HG02884 (cell line): Measurements from ENCODE around the gene CLIC3.
"Not testable (repeated sequence)": the region's sequence is repeated elsewhere in the genome, so short reads cannot be mapped to it uniquely, and the experiment has no call there.

Experiments used
- ATAC-seq: cut with Tn5 transposase; IDR thresholded peaks from one replicate; pipeline ENCODE4 v1.9.1; 2021; ENCODE audit warnings: mild to moderate bottlenecking, moderate library complexity; ENCODE audit not compliant: unreplicated experiment

The CLIC3 gene

GRCh38 chr9:136996361-136997292 is at the start of gene CLIC3:
CLIC3 (minus strand) TSS chr9:136996568; CDS start chr9:136996543, 25 bp downstream.
- no peak for ATAC-seq

- no peak for ATAC-seq
These were observed 49.1 kb upstream of the CLIC3 start for GRCh38 chr9:137045294-137046087.

GRCh38 chr9:137044502-137045177 is 48.3 kb upstream of the CLIC3 start:
- no peak for ATAC-seq

- ATAC-seq, result no peak
These were observed 47.7 kb upstream of the CLIC3 start for GRCh38 chr9:137044037-137044436.

- ATAC-seq, result no peak
These were observed 46.7 kb upstream of the CLIC3 start for GRCh38 chr9:137042751-137043727.

- no peak for ATAC-seq
These were observed 44.8 kb upstream of the CLIC3 start for GRCh38 chr9:137041124-137041523.

GRCh38 chr9:137040568-137040967 is 44.2 kb upstream of the CLIC3 start:
- ATAC-seq, result no peak

- no peak for ATAC-seq
These were observed 43.4 kb upstream of the CLIC3 start for GRCh38 chr9:137039611-137040366.

- ATAC-seq, result no peak
These were observed 42.5 kb upstream of the CLIC3 start for GRCh38 chr9:137038916-137039315.

- no peak for ATAC-seq
These were observed 41.1 kb upstream of the CLIC3 start for GRCh38 chr9:137037483-137037882.

GRCh38 chr9:137037035-137037434 is 40.7 kb upstream of the CLIC3 start:
- no peak for ATAC-seq

- no peak for ATAC-seq
These were observed 39.6 kb upstream of the CLIC3 start for GRCh38 chr9:137035937-137036336.

GRCh38 chr9:137035507-137035834 is 39.1 kb upstream of the CLIC3 start:
- ATAC-seq, result no peak

GRCh38 chr9:137034709-137035506 is 38.5 kb upstream of the CLIC3 start:
- no peak for ATAC-seq

- ATAC-seq, result no peak
These were observed 37.8 kb upstream of the CLIC3 start for GRCh38 chr9:137034039-137034708.

- ATAC-seq, result not testable (repeated sequence)
These were observed 37.1 kb upstream of the CLIC3 start for GRCh38 chr9:137033481-137033880.

- no peak for ATAC-seq
These were observed 36.5 kb upstream of the CLIC3 start for GRCh38 chr9:137032858-137033257.
